C4-2B (cell line): ENCODE data around the gene CCDC34.

Experiments
- CTCF ChIP-seq: fragments of 450-650 bp; conservative IDR thresholded peaks from 2 replicates; pipeline ENCODE4 v1.5.1; 2017; ENCODE audit warnings: mild to moderate bottlenecking
- ZFX ChIP-seq: fragments of 450-650 bp; IDR thresholded peaks from 2 replicates; pipeline ENCODE4 v1.6.1; 2017

GRCh38 chr11:27388869-27389268, 25.9 kb upstream of the CCDC34 start:
- TF ChIP-seq CTCF (no peak), ZFX (no peak)
